ENCODE measurements around the gene SUDS3.

- TF ChIP-seq, protein P1, sequence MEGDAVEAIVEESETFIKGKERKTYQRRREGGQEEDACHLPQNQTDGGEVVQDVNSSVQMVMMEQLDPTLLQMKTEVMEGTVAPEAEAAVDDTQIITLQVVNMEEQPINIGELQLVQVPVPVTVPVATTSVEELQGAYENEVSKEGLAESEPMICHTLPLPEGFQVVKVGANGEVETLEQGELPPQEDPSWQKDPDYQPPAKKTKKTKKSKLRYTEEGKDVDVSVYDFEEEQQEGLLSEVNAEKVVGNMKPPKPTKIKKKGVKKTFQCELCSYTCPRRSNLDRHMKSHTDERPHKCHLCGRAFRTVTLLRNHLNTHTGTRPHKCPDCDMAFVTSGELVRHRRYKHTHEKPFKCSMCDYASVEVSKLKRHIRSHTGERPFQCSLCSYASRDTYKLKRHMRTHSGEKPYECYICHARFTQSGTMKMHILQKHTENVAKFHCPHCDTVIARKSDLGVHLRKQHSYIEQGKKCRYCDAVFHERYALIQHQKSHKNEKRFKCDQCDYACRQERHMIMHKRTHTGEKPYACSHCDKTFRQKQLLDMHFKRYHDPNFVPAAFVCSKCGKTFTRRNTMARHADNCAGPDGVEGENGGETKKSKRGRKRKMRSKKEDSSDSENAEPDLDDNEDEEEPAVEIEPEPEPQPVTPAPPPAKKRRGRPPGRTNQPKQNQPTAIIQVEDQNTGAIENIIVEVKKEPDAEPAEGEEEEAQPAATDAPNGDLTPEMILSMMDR (conservative IDR thresholded peaks at IDR 0.05) = no peak
- TF ChIP-seq EZH2 (IDR thresholded peaks at IDR 0.05; ENCODE audit: low read depth) = no peak
These were observed 87.3 kb downstream of the SUDS3 start for GRCh38 chr12:118463677-118464076.

Data from PC-9 (cell line).